Heart right ventricle (tissue), 16 donors: ENCODE results near the gene TMEM259. TPM values are rescaled to one million over a fixed set of nuclear protein-coding genes. Genes with fewer than 3 reads are reported as not detected.

Source experiments
- ATAC-seq, 8 donors: fragments of 200-7000 bp; cut with Tn5 transposase; one replicate each; pipeline ENCODE4 v1.9.1; 2020; ENCODE audit warnings: mild to moderate bottlenecking in 8 of 8, moderate library complexity in 8 of 8, moderate number of reproducible peaks in 1 of 8
- DNase-seq, 2 donors: peaks; one replicate each; pipeline ENCODE4 v3.0.0-alpha.2; 2020
- H3K27ac ChIP-seq, 10 donors: fragments of 200-600 bp; sonication (generic) in 2 of 10; one replicate each; pipeline versions ENCODE4 v1.5.0 to v1.8.0; 2020 to 2022; ENCODE audit warnings: mild to moderate bottlenecking in 3 of 10
- H3K27me3 ChIP-seq, 7 donors: fragments of 200-600 bp; one replicate each; pipeline ENCODE4 v1.8.0; 2021 to 2022; ENCODE audit warnings: mild to moderate bottlenecking in 2 of 7
- H3K36me3 ChIP-seq, 9 donors: fragments of 200-600 bp; sonication (generic) in 1 of 9; one replicate each; pipeline versions ENCODE4 v1.5.0 to v1.8.0; 2020 to 2022; ENCODE audit warnings: mild to moderate bottlenecking in 2 of 9
- H3K4me1 ChIP-seq, 9 donors: fragments of 200-600 bp; sonication (generic) in 1 of 9; one replicate each; pipeline versions ENCODE4 v1.5.0 to v1.8.0; 2020 to 2022; ENCODE audit warnings: mild to moderate bottlenecking in 4 of 9
- H3K4me3 ChIP-seq, 10 donors: fragments of 200-600 bp; sonication (generic) in 2 of 10; one replicate each; pipeline versions ENCODE4 v1.5.0 to v1.8.0; 2020 to 2022; ENCODE audit warnings: mild to moderate bottlenecking in 7 of 10, moderate library complexity in 2 of 10
- H3K9me3 ChIP-seq, 11 donors: fragments of 200-600 bp in 10 of 11; sonication (generic) in 2 of 11; one replicate each; pipeline versions ENCODE4 v1.5.0 to v1.8.0; 2013 to 2022; ENCODE audit warnings: mild to moderate bottlenecking in 2 of 11, control low read depth in 1 of 11, moderate library complexity in 1 of 11
- CTCF ChIP-seq, 9 donors: fragments of 200-600 bp; sonication (generic) in 2 of 9; IDR thresholded peaks; one replicate each; pipeline versions ENCODE4 v1.5.0 to v1.8.0; 2021 to 2022; ENCODE audit warnings: antibody characterized with exemption in 9 of 9, mild to moderate bottlenecking in 5 of 9, moderate library complexity in 1 of 9
- WGBS, 2 donors: extraction: QIAGEN DNeasy Blood & Tissue Kit; methylation state at CpG; one replicate each; pipeline ENCODE4 v1.1.7; 2013; ENCODE audit warnings: inconsistent platforms in 1 of 2; 5-methylcytosine and 5-hydroxymethylcytosine counted together
- intact Hi-C, 10 donors: fragments of 100-400 bp; cut with DNase I; formaldehyde crosslinking; loops; one replicate each; pipeline versions ENCODE4 v1.11.1 to v1.14.2; 2022
- polyA plus RNA-seq, 2 donors: library from polyadenylated mRNA; stranded (reverse); fragments of 200-250 nt; gene quantifications; one replicate each; pipeline ENCODE4 v1.2.3, GENCODE V29; 2013
- total RNA-seq, 10 donors: library from RNA; stranded (reverse); fragmentation: NEBNext Ultra II Directional in 3 of 10; extraction: Animal tissue kit (Norgen Biotek cat#: 25700) in 3 of 10; gene quantifications; one replicate each; pipeline versions ENCODE4 v1.2.1 to v1.2.4, GENCODE V29; 2021 to 2023
- donor health status: Arrhythmogenic right ventricular cardiomyopathy.
- donor health status: ischemic (EF 13 %, LVEDD 7.1; RV severe dilation, severe dysfunction).
- donor health status: healthy with polysubstance abuse.
- donor health status: DM: no; HTN: yes; CAD: no.
- donor health status: DM: no; HTN: no; CAD: no.
- donor health status: ischemic (EF 25% LVEDD 6.9; RV normal size, moderate dysfunction).
- donor health status: ischemic (EF 25% LVEDD 5.7; RV mildly dilated, moderate dysfunction).
- donor health status: healthy.
- donor health status: DM: yes; HTN: yes; CAD: no.
- donor health status: Ischemic cardiomyopathy.
- donor health status: ischemic (EF 35%, LVEDD 5.7; RV mildly dilated, moderate dysfunction).
- donor health status: nonischemic (EF 11% LVEDD 7.7; RV severe dilation, severe dysfunction).
- donor health status: DM: yes; HTN: yes; CAD: no.
- donor health status: PGD.
- donor health status: ischemic (EF 29% LVEDD 5.4; RV normal size, mild dysfunction).
- donor health status: nonischemic (EF 23%, LVEDD 6.1; RV moderate dilation, normal function).

Gene TMEM259
- total and polyA plus RNA-seq, 12 donors = 94.3 to 289 (median 114) TPM

DNA sequence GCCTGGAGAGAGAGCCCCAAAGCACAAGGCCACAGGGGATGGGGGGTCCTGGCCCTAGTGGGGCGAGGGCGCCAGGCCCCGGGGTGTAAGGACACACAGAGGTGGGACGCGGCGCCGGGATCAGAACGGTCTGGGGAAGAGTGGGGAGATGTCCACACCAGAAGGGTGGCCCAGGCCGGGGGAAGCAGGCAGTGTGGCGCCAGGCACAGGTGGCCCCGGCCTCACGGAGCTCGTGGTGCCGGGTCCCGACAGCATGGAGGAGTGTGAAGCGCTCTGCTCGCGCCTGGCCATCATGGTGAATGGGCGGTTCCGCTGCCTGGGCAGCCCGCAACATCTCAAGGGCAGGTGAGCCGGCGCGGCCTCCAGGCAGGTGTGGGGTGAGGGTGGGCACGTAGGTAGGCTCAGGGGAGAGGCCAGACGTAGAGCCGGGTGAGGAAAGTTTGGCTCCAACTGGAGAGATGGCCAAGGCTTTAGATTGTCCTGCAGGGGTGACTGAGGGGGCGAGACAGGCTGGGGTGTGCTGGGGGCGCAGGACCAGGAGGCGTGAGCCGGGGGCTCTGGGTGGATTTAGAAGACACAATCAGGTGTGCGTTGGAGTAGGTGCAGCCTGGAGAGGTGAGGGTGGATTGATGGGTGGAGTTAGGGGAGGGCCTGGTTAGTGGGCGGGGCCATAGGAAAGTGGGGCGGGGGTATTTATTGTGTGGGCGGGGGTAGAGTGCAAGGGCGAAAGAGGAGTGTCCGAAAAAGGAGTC lies 43.2 kb upstream of the TMEM259 start:
- no peak overlapping the region for H3K27ac ChIP-seq
- DNase-seq (no peak), ATAC-seq (no peak)
- H3K27me3 ChIP-seq = peaks cover 18 to 55% (median 49%) of the 10 kb centered on the region in 7 donors
- no peak for TF ChIP-seq CTCF (IDR thresholded peaks at IDR 0.05)
- intact Hi-C loops = no loop called here
- peaks cover 11 to 39% (median 28%) of the 10 kb centered on the region in 9 donors for H3K4me1 ChIP-seq
- H3K9me3 ChIP-seq = peaks cover 0 to 18% (median 0%) of the 10 kb centered on the region in 11 donors
- H3K4me3 ChIP-seq = no peak overlapping the region
- 69 to 84% methylated on average over 37 of the region's 37 CpGs for WGBS, 2 donors
- H3K36me3 ChIP-seq = peaks cover 0 to 4% (median 0%) of the 10 kb centered on the region in 9 donors

DNA sequence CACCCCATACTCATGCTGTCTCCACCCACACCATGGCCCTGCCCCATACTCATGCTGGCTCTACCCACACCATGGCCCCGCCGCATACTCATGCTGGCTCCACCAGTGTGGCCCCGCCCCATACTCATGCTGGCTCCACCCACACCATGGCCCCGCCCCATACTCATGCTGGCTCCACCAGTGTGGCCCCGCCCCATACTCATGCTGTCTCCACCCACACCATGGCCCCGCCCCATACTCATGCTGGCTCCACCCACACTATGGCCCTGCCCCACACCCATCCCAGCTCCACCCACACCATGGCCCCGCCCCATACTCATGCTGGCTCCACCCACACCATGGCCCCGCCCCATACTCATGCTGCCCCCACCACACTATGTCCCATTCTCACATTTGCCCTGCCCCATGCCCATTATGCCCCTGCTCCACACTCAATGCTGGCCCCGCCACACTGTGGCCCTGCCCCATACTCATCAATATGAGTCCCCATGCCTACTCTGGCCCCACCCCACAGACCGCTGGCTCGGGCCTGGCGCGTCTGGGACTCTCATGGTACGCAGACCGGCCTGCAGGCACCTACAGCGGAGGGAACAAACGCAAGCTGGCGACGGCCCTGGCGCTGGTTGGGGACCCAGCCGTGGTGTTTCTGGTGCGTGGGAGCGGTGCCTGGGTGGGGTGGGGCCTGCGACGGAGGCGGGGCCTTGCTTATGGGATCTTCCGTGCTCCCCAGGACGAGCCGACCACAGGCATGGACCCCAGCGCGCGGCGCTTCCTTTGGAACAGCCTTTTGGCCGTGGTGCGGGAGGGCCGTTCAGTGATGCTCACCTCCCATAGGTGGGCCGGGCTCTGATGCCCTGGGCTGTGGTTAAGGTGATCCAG lies 42.3 kb upstream of the TMEM259 start:
- intact Hi-C loops = no loop called here

DNA sequence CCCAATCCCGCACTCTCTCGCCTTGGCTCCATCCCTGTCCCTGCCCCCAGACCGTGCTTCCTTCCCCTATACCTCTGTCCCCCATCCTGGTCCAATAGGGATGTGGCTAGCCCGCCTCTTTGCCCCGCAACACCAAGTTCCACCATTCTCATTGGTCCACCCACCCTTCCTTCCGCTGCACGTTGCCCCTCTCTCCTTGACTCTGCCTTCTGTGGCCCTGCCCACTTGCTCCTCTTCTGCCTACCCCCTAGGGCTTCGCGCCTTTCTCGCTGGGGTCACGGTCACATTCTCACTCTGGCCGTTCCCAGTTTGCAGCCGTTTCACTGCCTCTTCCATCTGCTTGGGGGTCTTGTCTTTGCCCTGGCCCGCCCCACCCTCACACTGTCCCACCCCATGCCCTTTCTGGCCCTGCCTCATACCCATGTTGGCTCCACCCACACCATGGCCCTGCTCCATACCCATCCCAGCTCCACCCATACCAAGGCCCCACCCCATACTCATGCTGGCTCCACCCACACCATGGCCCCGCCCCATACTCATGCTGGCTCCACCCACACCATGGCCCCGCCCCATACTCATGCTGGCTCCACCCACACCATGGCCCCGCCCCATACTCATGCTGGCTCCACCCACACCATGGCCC lies 41.6 kb upstream of the TMEM259 start:
- WGBS, 2 donors = 77 to 93% methylated on average over 15 to 17 of the region's 17 CpGs
- Histone ChIP-seq H3K27me3 (peaks cover 8 to 40% (median 33%) of the 10 kb centered on the region in 7 donors), H3K4me3 (no peak overlapping the region), H3K9me3 (peaks cover 0 to 33% (median 15%) of the 10 kb centered on the region in 11 donors), H3K36me3 (peaks cover 0 to 20% (median 0%) of the 10 kb centered on the region in 9 donors), H3K4me1 (peaks cover 10 to 31% (median 24%) of the 10 kb centered on the region in 9 donors), H3K27ac (no peak overlapping the region)
- DNase-seq (no peak), ATAC-seq (no peak)
- TF ChIP-seq CTCF (IDR thresholded peaks at IDR 0.05) = no peak
- intact Hi-C loops = no loop called here

More for the DNA sequence above, 42.3 kb upstream of the TMEM259 start:
- DNase-seq = no peak
- peaks cover 11 to 37% (median 26%) of the 10 kb centered on the region in 9 donors for H3K4me1 ChIP-seq
- no peak overlapping the region for H3K4me3 ChIP-seq
- peaks cover 0 to 26% (median 8%) of the 10 kb centered on the region in 11 donors for H3K9me3 ChIP-seq
- no peak for TF ChIP-seq CTCF (IDR thresholded peaks at IDR 0.05)
- peaks cover 0 to 12% (median 0%) of the 10 kb centered on the region in 9 donors for H3K36me3 ChIP-seq
- ATAC-seq = no peak
- no peak overlapping the region for H3K27ac ChIP-seq
- 71 to 93% methylated on average over 37 of the region's 37 CpGs for WGBS, 2 donors
- peaks cover 16 to 46% (median 41%) of the 10 kb centered on the region in 7 donors for H3K27me3 ChIP-seq

DNA sequence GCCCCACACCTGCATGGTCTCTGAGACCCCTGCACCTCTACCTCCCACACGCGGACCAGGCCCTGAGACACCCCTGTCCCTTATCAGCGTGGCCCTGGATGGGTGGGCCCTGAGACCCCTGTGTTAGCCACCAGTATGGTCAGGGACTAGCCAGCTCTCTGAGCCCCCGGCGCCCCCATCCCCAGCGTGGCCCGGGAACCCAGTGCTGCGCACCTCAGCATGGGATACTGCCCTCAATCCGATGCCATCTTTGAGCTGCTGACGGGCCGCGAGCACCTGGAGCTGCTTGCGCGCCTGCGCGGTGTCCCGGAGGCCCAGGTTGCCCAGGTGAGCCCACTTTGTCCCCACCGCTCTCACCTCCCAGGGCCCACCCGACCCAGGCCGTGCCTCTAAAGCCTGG lies 41.1 kb upstream of the TMEM259 start:
- Histone ChIP-seq H3K27me3 (peaks cover 3 to 35% (median 28%) of the 10 kb centered on the region in 7 donors), H3K27ac (no peak overlapping the region), H3K36me3 (peaks cover 0 to 25% (median 0%) of the 10 kb centered on the region in 9 donors), H3K4me1 (peaks cover 6 to 26% (median 19%) of the 10 kb centered on the region in 9 donors), H3K4me3 (no peak overlapping the region), H3K9me3 (peaks cover 0 to 39% (median 20%) of the 10 kb centered on the region in 11 donors)
- 82 to 94% methylated on average over 20 of the region's 20 CpGs for WGBS, 2 donors
- no peak for DNase-seq
- TF ChIP-seq CTCF (IDR thresholded peaks at IDR 0.05) = no peak
- ATAC-seq = no peak
- intact Hi-C loops = no loop called here
